ENCODE results near the gene CER1.
"Not testable (repeated sequence)": the region's sequence is repeated elsewhere in the genome, so short reads cannot be mapped to it uniquely, and the experiment has no call there.

CER1 gene

GRCh38 chr9:14713187-14713767, 9.3 kb downstream of the CER1 start:
- DNase-seq = no peak

GRCh38 chr9:14710804-14711203, 11.7 kb downstream of the CER1 start:
- DNase-seq = no peak

GRCh38 chr9:14706530-14707140, 15.9 kb downstream of the CER1 start:
- no peak for DNase-seq

- DNase-seq = no peak
These were observed 17.5 kb downstream of the CER1 start for GRCh38 chr9:14705079-14705478.

- no peak for DNase-seq
These were observed 18.3 kb downstream of the CER1 start for GRCh38 chr9:14704281-14704680.

GRCh38 chr9:14702200-14702720, 20.3 kb downstream of the CER1 start:
- no peak for DNase-seq

- peak; percentile 27 for DNase-seq
These were observed 29.2 kb downstream of the CER1 start, which contains the start of gene ZDHHC21 for GRCh38 chr9:14693251-14693861. ZDHHC21 (minus strand) TSS chr9:14693432; CDS start chr9:14674340, 19,092 bp downstream.

- DNase-seq = peak; percentile 4
These were observed 29.9 kb downstream of the CER1 start for GRCh38 chr9:14692470-14693250.

GRCh38 chr9:14690948-14691730, 31.4 kb downstream of the CER1 start:
- DNase-seq = no peak

- no peak for DNase-seq
These were observed 35.4 kb downstream of the CER1 start for GRCh38 chr9:14687042-14687719.

- no peak for DNase-seq
These were observed 36.4 kb downstream of the CER1 start for GRCh38 chr9:14686168-14686567.

- DNase-seq = not testable (repeated sequence)
These were observed 39.9 kb downstream of the CER1 start for GRCh38 chr9:14682616-14683015.

GRCh38 chr9:14678776-14679175, 43.8 kb downstream of the CER1 start:
- no peak for DNase-seq

- no peak for DNase-seq
These were observed 44.7 kb downstream of the CER1 start for GRCh38 chr9:14677872-14678271.

GRCh38 chr9:14677396-14677795, 45.1 kb downstream of the CER1 start:
- DNase-seq = no peak

- DNase-seq = no peak
These were observed 47.9 kb downstream of the CER1 start for GRCh38 chr9:14674630-14675029.

GRCh38 chr9:14671377-14671776, 51.2 kb downstream of the CER1 start:
- no peak for DNase-seq

- no peak for DNase-seq
These were observed 51.8 kb downstream of the CER1 start for GRCh38 chr9:14670718-14671117.
